Smooth muscle cell (in vitro differentiated cells): ENCODE measurements around the gene FAM20A. TPM values are rescaled to one million over a fixed set of nuclear protein-coding genes. Genes with fewer than 3 reads are reported as not detected.

Experiments
- DNase-seq: peaks from one replicate; lab custom pipeline; 2025; ENCODE audit not compliant: unreplicated experiment; lab: John Stamatoyannopoulos, UW
- H2AFZ ChIP-seq: fragments of 200-600 bp; sonication (generic); 2 replicates; pipeline ENCODE4 v1.6.0; 2016; ENCODE audit warnings: antibody characterized with exemption, low read depth, mild to moderate bottlenecking
- H3F3A ChIP-seq: fragments of 200-600 bp; sonication (generic); 2 replicates; pipeline ENCODE4 v1.6.0; 2017; ENCODE audit warnings: antibody characterized with exemption, low read depth
- H3K27ac ChIP-seq: fragments of 200-600 bp; sonication (generic); 2 replicates; pipeline ENCODE4 v1.5.1; 2016; ENCODE audit warnings: low read depth, mild to moderate bottlenecking
- H3K27me3 ChIP-seq: fragments of 200-600 bp; sonication (generic); 2 replicates; pipeline ENCODE4 v1.6.1; 2016; ENCODE audit warnings: low read depth, mild to moderate bottlenecking
- H3K36me3 ChIP-seq: fragments of 200-600 bp; sonication (generic); 2 replicates; pipeline ENCODE4 v1.5.1; 2016; ENCODE audit warnings: low read depth
- H3K4me1 ChIP-seq: fragments of 200-600 bp; sonication (generic); 2 replicates; pipeline ENCODE4 v1.5.1; 2016; ENCODE audit warnings: low read depth
- H3K4me2 ChIP-seq: fragments of 200-600 bp; sonication (generic); 2 replicates; pipeline ENCODE4 v1.6.0; 2016; ENCODE audit warnings: mild to moderate bottlenecking
- H3K4me3 ChIP-seq: fragments of 200-600 bp; sonication (generic); 2 replicates; pipeline ENCODE4 v1.5.1; 2016; ENCODE audit warnings: mild to moderate bottlenecking
- H3K79me2 ChIP-seq: fragments of 200-600 bp; sonication (generic); 2 replicates; pipeline ENCODE4 v1.6.0; 2016; ENCODE audit warnings: low read depth, mild to moderate bottlenecking
- H3K9ac ChIP-seq: fragments of 200-600 bp; sonication (generic); 2 replicates; pipeline ENCODE4 v1.6.0; 2016; ENCODE audit warnings: low read depth
- H3K9me3 ChIP-seq: fragments of 200-600 bp; sonication (generic); replicated peaks from 2 replicates; pipeline ENCODE4 v1.5.1; 2016; ENCODE audit warnings: low read depth
- H4K20me1 ChIP-seq: fragments of 200-600 bp; sonication (generic); 2 replicates; pipeline ENCODE4 v1.6.0; 2016; ENCODE audit warnings: low read depth
- CTCF ChIP-seq: fragments of 200-600 bp; sonication (generic); IDR thresholded peaks from 2 replicates; pipeline ENCODE4 v1.5.1; 2017; ENCODE audit warnings: borderline replicate concordance, mild to moderate bottlenecking, antibody characterized with exemption; ENCODE audit not compliant: insufficient read depth, poor library complexity, severe bottlenecking
- WGBS: methylation state at CpG from one replicate; pipeline ENCODE4 v1.1.7; 2016; ENCODE audit warnings: low lambda C conversion rate; 5-methylcytosine and 5-hydroxymethylcytosine counted together
- polyA plus RNA-seq: library from polyadenylated mRNA; unstranded; fragments of >200 nt; fragmentation: Nextera tagmentation; extraction: Ambion mirVana; gene quantifications from 2 replicates; pipeline ENCODE4 v1.2.1, GENCODE V29; 2016
- total RNA-seq: library from RNA; depleted of rRNA; stranded (reverse); fragments of >200 nt; gene quantifications from 2 replicates; pipeline ENCODE4 v1.2.3, GENCODE V29; 2014

Gene FAM20A
- total and polyA plus RNA-seq, 2 experiments from 2014 or later, result 4.6 to 10.8 TPM

DNA sequence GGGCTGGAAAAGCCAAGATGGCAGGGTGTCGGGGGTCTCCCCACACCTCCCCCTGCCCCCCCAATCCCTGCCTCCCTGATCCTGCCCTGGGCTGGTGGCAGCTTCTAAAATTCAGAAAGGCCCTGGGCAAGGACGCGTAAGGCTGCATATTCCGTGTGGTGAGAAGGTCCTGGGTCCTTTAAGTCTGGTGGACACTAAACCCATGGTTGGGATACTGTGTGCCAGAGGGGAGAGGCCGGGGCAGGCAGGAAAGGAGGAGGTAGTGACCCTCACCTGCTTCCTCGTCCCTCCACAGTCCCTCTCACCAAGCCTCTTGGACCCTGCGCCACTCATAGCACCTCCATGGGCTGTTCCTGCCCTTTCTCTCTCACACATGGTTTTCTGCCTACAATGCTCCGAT lies 60.2 kb downstream of the FAM20A start:
- H3K4me1 ChIP-seq, result no peaks in the 10 kb centered on the region
- no peak overlapping the region for H3K4me3 ChIP-seq
- no peaks in the 10 kb centered on the region for H3K27me3 ChIP-seq

DNA sequence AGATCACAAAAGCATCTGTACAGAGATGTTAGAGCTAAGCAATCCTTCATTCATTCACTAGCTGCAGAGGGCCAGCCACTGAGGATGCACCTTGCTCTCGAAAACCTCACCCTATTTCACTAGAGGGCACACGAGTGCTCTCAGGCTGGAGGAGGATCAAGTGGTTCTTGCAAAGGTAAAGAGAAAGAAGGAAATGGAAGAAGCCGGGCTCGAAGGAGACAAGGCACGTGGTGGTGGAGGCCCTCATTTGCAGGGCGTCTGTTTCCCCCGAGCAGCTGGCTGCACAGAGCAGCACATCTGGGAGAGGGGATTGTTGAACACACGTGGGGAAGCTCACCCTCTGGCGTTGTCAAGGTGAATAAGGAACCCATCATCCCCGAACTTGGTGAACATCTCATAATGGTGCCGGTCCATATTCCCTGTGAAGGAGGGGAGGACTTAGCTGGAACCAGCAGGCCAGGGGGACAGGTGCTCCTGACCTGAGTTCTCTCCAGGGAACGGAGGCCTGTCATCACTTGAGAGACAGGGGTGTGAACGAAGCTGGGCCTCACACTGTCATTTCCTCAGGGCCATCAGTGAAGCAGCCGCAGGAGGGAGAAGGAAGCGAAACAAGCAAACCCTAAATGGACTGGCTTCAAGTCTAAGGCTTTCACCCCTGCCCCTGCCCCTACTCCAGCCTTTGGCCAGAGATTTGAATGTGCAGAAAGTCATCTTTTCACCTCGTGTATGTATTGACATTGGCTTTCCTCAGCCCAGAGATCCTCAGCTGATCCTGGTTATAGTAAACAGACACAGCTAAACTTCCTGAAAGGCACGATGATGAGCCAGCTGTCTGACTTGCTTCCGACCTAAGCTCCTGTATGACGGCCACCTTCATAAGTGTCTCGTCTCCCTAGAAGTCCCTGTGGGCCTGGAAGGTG lies 61.4 kb downstream of the FAM20A start:
- Histone ChIP-seq H3K4me2 (no peak overlapping the region), H3K36me3 (no peaks in the 10 kb centered on the region), H3F3A (peaks cover 19% of the 10 kb centered on the region), H3K4me1 (no peaks in the 10 kb centered on the region), H2AFZ (no peak overlapping the region), H3K9ac (no peak overlapping the region), H3K4me3 (no peak overlapping the region), H3K9me3 (no peaks in the 10 kb centered on the region), H3K27ac (peak overlapping the region; percentile 11), H4K20me1 (peaks cover 33% of the 10 kb centered on the region), H3K79me2 (no peaks in the 10 kb centered on the region), H3K27me3 (no peaks in the 10 kb centered on the region)
- TF ChIP-seq CTCF, result no peak
- no peak for DNase-seq
- WGBS, result 87% methylated on average over 20 of the region's 20 CpGs

More for the DNA sequence above, 60.2 kb downstream of the FAM20A start:
- H3K36me3 ChIP-seq, result no peaks in the 10 kb centered on the region
- WGBS, result 96% methylated on average over 6 of the region's 8 CpGs
- TF ChIP-seq CTCF, result no peak
- H2AFZ ChIP-seq, result no peak overlapping the region
- H3K9ac ChIP-seq, result no peak overlapping the region
- peaks cover 15% of the 10 kb centered on the region for H3F3A ChIP-seq
- H3K79me2 ChIP-seq, result no peaks in the 10 kb centered on the region
- no peak for DNase-seq
- no peaks in the 10 kb centered on the region for H3K9me3 ChIP-seq
- H3K4me2 ChIP-seq, result no peak overlapping the region
- H4K20me1 ChIP-seq, result peaks cover 23% of the 10 kb centered on the region
- H3K27ac ChIP-seq, result no peak overlapping the region

DNA sequence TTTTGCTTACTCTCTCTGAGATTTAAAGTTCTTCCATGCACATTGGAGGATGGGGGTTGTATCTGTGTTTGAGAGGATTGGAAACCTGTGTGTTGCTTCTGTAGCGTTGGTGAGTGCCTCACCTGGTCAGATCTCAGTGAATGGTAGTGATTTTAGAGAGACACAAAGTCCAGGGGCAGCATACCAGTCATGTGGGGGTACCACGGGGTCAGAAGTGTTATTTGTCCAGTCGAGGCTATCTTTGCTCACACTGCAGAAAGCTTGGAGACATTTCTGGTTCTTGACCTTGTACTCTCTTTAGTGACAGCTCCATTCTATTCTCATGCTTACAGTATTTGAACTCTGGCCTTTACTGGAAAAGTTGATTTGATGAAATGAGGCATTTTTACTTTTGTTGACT lies 65.2 kb downstream of the FAM20A start:
- no peak overlapping the region for H3K4me2 ChIP-seq
- H4K20me1 ChIP-seq, result peaks cover 69% of the 10 kb centered on the region
- H3K4me1 ChIP-seq, result no peaks in the 10 kb centered on the region
- WGBS, result 92% methylated on average over 3 of the region's 3 CpGs
- H2AFZ ChIP-seq, result no peak overlapping the region
- no peak overlapping the region for H3K4me3 ChIP-seq
- no peak for TF ChIP-seq CTCF
- no peaks in the 10 kb centered on the region for H3K9me3 ChIP-seq
- H3K9ac ChIP-seq, result no peak overlapping the region
- H3K27me3 ChIP-seq, result no peaks in the 10 kb centered on the region
- H3K79me2 ChIP-seq, result no peaks in the 10 kb centered on the region
- peaks cover 19% of the 10 kb centered on the region for H3F3A ChIP-seq
- DNase-seq, result no peak
- H3K36me3 ChIP-seq, result peaks cover under 1% of the 10 kb centered on the region
- peak overlapping the region; percentile 6 for H3K27ac ChIP-seq
